ENCODE data around the gene ITPKC.

The ITPKC gene

GRCh38 chr19:40690050-40690692, 26.7 kb upstream of the ITPKC start, which contains the start of gene NUMBL:
NUMBL (minus strand) TSS chr19:40690651; CDS start chr19:40690483, 168 bp downstream.
- no peak for DNase-seq (ENCODE audit: low read depth in 2 of 2, low spot score in 1 of 2)

GRCh38 chr19:40690693-40691420, 26.1 kb upstream of the ITPKC start:
- peak; percentile 63 to 80 for DNase-seq (ENCODE audit: low read depth in 2 of 2, low spot score in 1 of 2)

- no peak for DNase-seq (ENCODE audit: low read depth in 2 of 2, low spot score in 1 of 2)
Measured at GRCh38 chr19:40691421-40692211, 25.3 kb upstream of the ITPKC start.

- no peak for DNase-seq (ENCODE audit: low read depth in 2 of 2, low spot score in 1 of 2)
Measured at GRCh38 chr19:40692212-40692551, 24.7 kb upstream of the ITPKC start.

- DNase-seq (ENCODE audit: low read depth in 2 of 2, low spot score in 1 of 2) = no peak
Measured at GRCh38 chr19:40693150-40693788, 23.6 kb upstream of the ITPKC start.

- DNase-seq (ENCODE audit: low read depth in 2 of 2, low spot score in 1 of 2) = no peak
Measured at GRCh38 chr19:40693896-40694295, 23.0 kb upstream of the ITPKC start.

GRCh38 chr19:40695881-40696280, 21.0 kb upstream of the ITPKC start:
- no peak for DNase-seq (ENCODE audit: low read depth in 2 of 2, low spot score in 1 of 2)

- no peak for DNase-seq (ENCODE audit: low read depth in 2 of 2, low spot score in 1 of 2)
Measured at GRCh38 chr19:40697007-40697406, 19.9 kb upstream of the ITPKC start.

- no peak for DNase-seq (ENCODE audit: low read depth in 2 of 2, low spot score in 1 of 2)
Measured at GRCh38 chr19:40700083-40700482, 16.8 kb upstream of the ITPKC start.

GRCh38 chr19:40701758-40702157, 15.2 kb upstream of the ITPKC start:
- no peak for DNase-seq (ENCODE audit: low read depth in 2 of 2, low spot score in 1 of 2)

GRCh38 chr19:40702337-40703012, 14.4 kb upstream of the ITPKC start:
- no peak for DNase-seq (ENCODE audit: low read depth in 2 of 2, low spot score in 1 of 2)

GRCh38 chr19:40703029-40703755, 13.7 kb upstream of the ITPKC start:
- no peak for DNase-seq (ENCODE audit: low read depth in 2 of 2, low spot score in 1 of 2)

- DNase-seq (ENCODE audit: low read depth in 2 of 2, low spot score in 1 of 2) = no peak
Measured at GRCh38 chr19:40704491-40705361, 12.2 kb upstream of the ITPKC start.

- no peak for DNase-seq (ENCODE audit: low read depth in 2 of 2, low spot score in 1 of 2)
Measured at GRCh38 chr19:40705362-40705651, 11.6 kb upstream of the ITPKC start.

GRCh38 chr19:40705950-40706619, 10.8 kb upstream of the ITPKC start:
- DNase-seq (ENCODE audit: low read depth in 2 of 2, low spot score in 1 of 2) = no peak

GRCh38 chr19:40707615-40708014, 9.3 kb upstream of the ITPKC start:
- no peak for DNase-seq (ENCODE audit: low read depth in 2 of 2, low spot score in 1 of 2)

GRCh38 chr19:40709817-40710216, 7.1 kb upstream of the ITPKC start:
- no peak for DNase-seq (ENCODE audit: low read depth in 2 of 2, low spot score in 1 of 2)

GRCh38 chr19:40713939-40714338, 3.0 kb upstream of the ITPKC start:
- no peak for DNase-seq (ENCODE audit: low read depth in 2 of 2, low spot score in 1 of 2)

All from stimulated activated CD8-positive, alpha-beta memory T cell treated with anti-CD3 and anti-CD28 coated beads, Interleukin-4, amount 100 ng/mL, for 4 hours (primary cell).